ENCODE results near the gene TAF8.

TAF8 gene

GRCh38 chr6:42021847-42022754 is 28.2 kb upstream of the TAF8 start:
- H3K27me3 ChIP-seq (replicated peaks; ENCODE audit: insufficient read depth, low read length): no peaks in the 10 kb centered on the region
- TF ChIP-seq CTCF (IDR thresholded peaks at IDR 0.05; ENCODE audit: low read length) (no peak), EZH2 (optimal IDR thresholded peaks at IDR 0.05; ENCODE audit: low read depth, low read length) (no peak), EZH2phosphoT487 (IDR thresholded peaks at IDR 0.05; ENCODE audit: low read length) (no peak)
- H3K4me2 ChIP-seq (ENCODE audit: low read depth, low read length): no peak overlapping the region
- H4K20me1 ChIP-seq (ENCODE audit: insufficient read depth, low read length): no peaks in the 10 kb centered on the region
- no peak overlapping the region for H3K9ac ChIP-seq (ENCODE audit: low read length)
- H3K27ac ChIP-seq (ENCODE audit: low read length): no peak overlapping the region
- H3F3A ChIP-seq (ENCODE audit: insufficient read depth, low read length): no peaks in the 10 kb centered on the region
- H3K4me3 ChIP-seq (ENCODE audit: low read length): no peak overlapping the region
- H3K9me3 ChIP-seq (replicated peaks; ENCODE audit: insufficient read depth, low read length): no peaks in the 10 kb centered on the region
- H3K36me3 ChIP-seq (replicated peaks; ENCODE audit: insufficient read depth, low read length): no peaks in the 10 kb centered on the region
- H2AFZ ChIP-seq (ENCODE audit: low read length): no peak overlapping the region
- H3K4me1 ChIP-seq (ENCODE audit: low read length): no peaks in the 10 kb centered on the region
- H3K9me2 ChIP-seq (replicated peaks; ENCODE audit: insufficient read depth, low read length): no peaks in the 10 kb centered on the region
- no peak for DNase-seq
- H3K79me2 ChIP-seq (ENCODE audit: low read length): no peaks in the 10 kb centered on the region

GRCh38 chr6:42022755-42023384 is 27.5 kb upstream of the TAF8 start:
- H3K4me1 ChIP-seq (ENCODE audit: low read length): no peaks in the 10 kb centered on the region
- no peak overlapping the region for H2AFZ ChIP-seq (ENCODE audit: low read length)
- DNase-seq: no peak
- no peaks in the 10 kb centered on the region for H3K27me3 ChIP-seq (replicated peaks; ENCODE audit: insufficient read depth, low read length)
- no peaks in the 10 kb centered on the region for H3K9me2 ChIP-seq (replicated peaks; ENCODE audit: insufficient read depth, low read length)
- no peaks in the 10 kb centered on the region for H3F3A ChIP-seq (ENCODE audit: insufficient read depth, low read length)
- no peak overlapping the region for H3K4me2 ChIP-seq (ENCODE audit: low read depth, low read length)
- H3K9me3 ChIP-seq (replicated peaks; ENCODE audit: insufficient read depth, low read length): no peaks in the 10 kb centered on the region
- H3K9ac ChIP-seq (ENCODE audit: low read length): no peak overlapping the region
- TF ChIP-seq CTCF (IDR thresholded peaks at IDR 0.05; ENCODE audit: low read length) (no peak), EZH2phosphoT487 (IDR thresholded peaks at IDR 0.05; ENCODE audit: low read length) (no peak), EZH2 (optimal IDR thresholded peaks at IDR 0.05; ENCODE audit: low read depth, low read length) (no peak)
- H3K79me2 ChIP-seq (ENCODE audit: low read length): no peaks in the 10 kb centered on the region
- no peaks in the 10 kb centered on the region for H4K20me1 ChIP-seq (ENCODE audit: insufficient read depth, low read length)
- H3K36me3 ChIP-seq (replicated peaks; ENCODE audit: insufficient read depth, low read length): no peaks in the 10 kb centered on the region
- no peak overlapping the region for H3K27ac ChIP-seq (ENCODE audit: low read length)
- H3K4me3 ChIP-seq (ENCODE audit: low read length): no peak overlapping the region

- H3K9me3 ChIP-seq (replicated peaks; ENCODE audit: insufficient read depth, low read length): no peaks in the 10 kb centered on the region
These were observed 25.1 kb upstream of the TAF8 start for GRCh38 chr6:42025066-42025844.

More at GRCh38 chr6:42025066-42025844, 25.1 kb upstream of the TAF8 start:
- Histone ChIP-seq H3K27me3 (replicated peaks; ENCODE audit: insufficient read depth, low read length) (no peaks in the 10 kb centered on the region), H3K4me3 (ENCODE audit: low read length) (no peak overlapping the region), H3K79me2 (ENCODE audit: low read length) (no peaks in the 10 kb centered on the region), H3K4me2 (ENCODE audit: low read depth, low read length) (no peak overlapping the region), H2AFZ (ENCODE audit: low read length) (no peak overlapping the region), H3K4me1 (ENCODE audit: low read length) (no peaks in the 10 kb centered on the region), H3K9ac (ENCODE audit: low read length) (no peak overlapping the region), H3K36me3 (replicated peaks; ENCODE audit: insufficient read depth, low read length) (no peaks in the 10 kb centered on the region), H4K20me1 (ENCODE audit: insufficient read depth, low read length) (no peaks in the 10 kb centered on the region), H3K9me2 (replicated peaks; ENCODE audit: insufficient read depth, low read length) (no peaks in the 10 kb centered on the region), H3K27ac (ENCODE audit: low read length) (no peak overlapping the region), H3F3A (ENCODE audit: insufficient read depth, low read length) (no peaks in the 10 kb centered on the region)
- no peak for DNase-seq
- TF ChIP-seq EZH2 (optimal IDR thresholded peaks at IDR 0.05; ENCODE audit: low read depth, low read length): no peak
- no peak for TF ChIP-seq CTCF (IDR thresholded peaks at IDR 0.05; ENCODE audit: low read length)
- TF ChIP-seq EZH2phosphoT487 (IDR thresholded peaks at IDR 0.05; ENCODE audit: low read length): no peak

Data from MM.1S (cell line).